GM19372 (cell line): ENCODE data around the gene RUNX2.

Experiments
- ATAC-seq: cut with Tn5 transposase; IDR thresholded peaks from one replicate; pipeline ENCODE4 v1.9.1; 2021; ENCODE audit warnings: mild to moderate bottlenecking, low read depth, moderate library complexity; ENCODE audit not compliant: unreplicated experiment

RUNX2 gene

GRCh38 chr6:45350186-45350710, 22.1 kb downstream of the RUNX2 start:
- no peak for ATAC-seq

DNA sequence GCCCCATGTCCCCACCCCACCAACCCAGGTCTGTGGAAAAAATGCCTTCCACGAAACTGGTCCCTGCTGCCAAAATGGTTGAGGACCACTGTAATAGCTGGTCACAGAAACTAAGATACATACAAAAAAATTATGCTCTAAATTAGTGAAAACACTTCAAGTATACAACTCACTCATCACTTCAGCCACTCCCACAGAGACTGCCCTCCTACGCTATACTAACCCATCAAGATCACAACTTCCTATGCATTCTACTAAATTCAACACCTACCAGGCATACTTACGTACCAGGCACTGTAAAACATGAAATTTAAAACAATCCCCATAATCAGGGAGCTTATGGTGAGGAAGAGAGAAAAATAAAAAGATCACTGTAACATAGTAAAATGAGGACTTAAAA, 22.9 kb downstream of the RUNX2 start:
- no peak for ATAC-seq

DNA sequence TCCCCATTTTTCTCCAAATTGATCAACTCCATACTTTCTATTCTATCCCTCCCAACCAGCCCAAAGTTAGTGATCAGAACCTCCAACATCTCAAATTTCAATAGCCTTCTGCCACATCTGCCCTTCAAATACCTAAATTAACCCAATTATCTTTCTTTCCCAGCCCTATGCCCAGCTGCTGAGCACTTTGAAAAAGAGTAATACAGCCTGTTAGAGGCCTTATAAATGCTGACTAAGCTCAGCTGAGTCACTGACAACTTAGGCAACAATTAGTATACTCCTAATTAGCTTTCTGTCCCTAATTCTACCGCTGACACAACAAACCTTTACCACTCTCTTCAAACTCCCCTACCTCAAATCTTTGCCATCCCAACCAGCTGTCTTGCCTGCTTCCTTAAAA, 23.5 kb downstream of the RUNX2 start:
- ATAC-seq: no peak

DNA sequence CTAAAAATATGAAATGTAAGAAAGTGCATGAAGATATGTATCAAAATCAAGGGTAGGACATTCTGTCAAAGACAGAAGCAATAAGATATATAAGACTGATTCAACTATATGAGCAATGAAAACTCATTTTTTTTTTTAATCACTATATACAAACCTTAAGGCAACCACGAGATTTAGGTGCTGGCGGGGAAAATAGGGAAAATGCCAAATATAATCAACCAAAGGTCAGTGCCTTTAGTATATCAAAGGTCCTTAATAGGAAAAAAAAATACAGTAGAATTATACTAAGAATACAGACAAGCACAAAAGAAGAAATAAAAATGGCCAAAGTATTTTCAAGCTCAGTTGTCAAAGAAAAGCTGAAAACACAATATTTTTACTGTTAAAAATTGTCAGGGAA, 25.5 kb downstream of the RUNX2 start:
- no peak for ATAC-seq

GRCh38 chr6:45364466-45364865, 36.3 kb downstream of the RUNX2 start:
- ATAC-seq: no peak

GRCh38 chr6:45365036-45365435, 36.9 kb downstream of the RUNX2 start:
- no peak for ATAC-seq

- no peak for ATAC-seq
Observed at GRCh38 chr6:45366534-45366933, 38.4 kb downstream of the RUNX2 start.

- ATAC-seq: no peak
Observed at GRCh38 chr6:45367999-45368398, 39.9 kb downstream of the RUNX2 start.

DNA sequence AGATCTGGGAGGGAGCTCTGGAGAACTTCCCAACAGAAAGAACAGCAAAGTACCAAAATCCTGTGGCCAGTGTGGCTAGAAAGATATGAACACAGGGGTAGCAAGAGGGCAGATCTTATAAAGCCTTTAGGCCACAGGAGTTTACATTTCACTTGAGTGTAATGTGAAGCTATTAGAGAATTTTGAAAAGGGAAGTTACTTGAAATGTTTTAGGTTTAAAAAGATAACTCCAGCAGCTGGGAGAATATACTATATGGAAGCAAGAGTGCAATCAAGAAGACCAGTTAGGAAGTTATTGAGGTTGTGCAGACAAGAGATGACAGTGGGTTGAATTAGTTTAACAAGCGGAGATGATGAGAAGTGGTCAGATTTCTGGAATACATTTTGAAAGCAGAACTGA, 41.7 kb downstream of the RUNX2 start:
- no peak for ATAC-seq

DNA sequence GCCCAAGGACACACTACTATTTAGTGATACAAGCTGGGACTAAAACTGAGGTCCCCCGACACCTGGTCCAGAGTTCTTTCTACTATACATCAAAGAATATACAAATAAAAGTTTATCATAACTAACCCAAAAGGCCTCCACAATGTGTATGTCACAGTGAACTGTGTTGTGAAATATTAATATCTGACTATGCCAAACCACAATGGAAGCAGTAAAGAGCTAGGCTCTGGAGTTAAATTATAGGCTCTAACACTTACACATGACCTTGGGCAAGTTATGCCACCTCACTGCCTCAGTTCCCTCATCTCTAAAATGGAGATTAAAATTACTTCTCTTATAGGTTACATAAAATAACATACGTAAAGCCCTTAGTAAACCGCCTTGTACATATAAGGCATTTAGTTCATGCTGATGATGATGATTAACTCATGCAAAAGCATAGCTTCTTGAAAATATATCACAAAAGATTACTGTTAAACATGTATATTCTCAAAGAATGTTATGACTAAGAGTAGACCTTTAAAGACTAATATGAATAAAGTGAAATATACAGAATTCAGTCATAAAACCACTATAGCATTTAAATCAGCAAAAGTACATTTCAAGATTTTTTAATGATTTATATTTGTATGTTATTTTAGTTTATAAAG, 43.9 kb downstream of the RUNX2 start:
- ATAC-seq: no peak

DNA sequence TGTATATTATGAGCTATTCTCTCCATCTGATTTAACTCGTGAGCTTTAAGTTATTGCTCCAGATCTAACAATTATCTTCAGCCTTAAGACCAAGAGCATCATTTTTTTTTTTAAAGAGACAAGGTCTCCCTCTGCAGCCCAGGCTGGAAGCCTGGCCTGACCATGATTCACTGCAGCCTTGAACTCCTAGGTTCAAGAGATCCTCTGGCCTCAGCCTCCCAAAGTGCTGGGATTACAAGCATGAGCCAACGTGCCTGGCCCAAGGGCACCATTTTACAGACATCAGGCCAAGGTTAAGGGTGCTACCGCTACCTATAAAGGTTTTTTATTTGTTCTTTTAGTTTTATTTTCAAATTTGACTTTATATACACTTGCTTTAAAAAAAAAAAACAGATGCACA, 47.3 kb downstream of the RUNX2 start:
- no peak for ATAC-seq

- ATAC-seq: no peak
Observed at GRCh38 chr6:45376310-45377042, 48.3 kb downstream of the RUNX2 start.

DNA sequence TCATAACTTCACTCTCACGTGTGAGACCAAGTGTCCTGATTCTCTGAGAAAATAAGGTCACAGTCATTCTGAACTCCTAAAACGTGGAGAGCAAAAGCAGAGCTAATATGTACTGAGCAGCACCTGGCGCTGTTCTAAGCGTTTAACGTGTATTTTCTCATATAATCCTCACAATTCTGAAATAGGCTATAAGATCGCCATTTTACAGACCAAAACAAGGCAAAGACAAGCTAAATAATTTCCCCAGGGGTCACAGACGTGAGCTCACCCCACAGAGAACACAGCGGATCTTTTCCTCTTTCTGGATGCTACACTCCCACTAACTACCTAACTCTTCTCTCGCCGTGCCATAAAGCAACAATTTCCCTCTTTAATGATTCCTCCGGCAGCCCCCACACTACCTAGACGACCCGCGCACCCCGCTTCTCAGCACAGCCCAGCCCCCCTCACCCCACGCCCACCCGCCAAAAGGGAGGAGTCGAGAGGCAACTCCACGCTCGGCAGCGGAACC, 49.0 kb downstream of the RUNX2 start:
- ATAC-seq: no peak

DNA sequence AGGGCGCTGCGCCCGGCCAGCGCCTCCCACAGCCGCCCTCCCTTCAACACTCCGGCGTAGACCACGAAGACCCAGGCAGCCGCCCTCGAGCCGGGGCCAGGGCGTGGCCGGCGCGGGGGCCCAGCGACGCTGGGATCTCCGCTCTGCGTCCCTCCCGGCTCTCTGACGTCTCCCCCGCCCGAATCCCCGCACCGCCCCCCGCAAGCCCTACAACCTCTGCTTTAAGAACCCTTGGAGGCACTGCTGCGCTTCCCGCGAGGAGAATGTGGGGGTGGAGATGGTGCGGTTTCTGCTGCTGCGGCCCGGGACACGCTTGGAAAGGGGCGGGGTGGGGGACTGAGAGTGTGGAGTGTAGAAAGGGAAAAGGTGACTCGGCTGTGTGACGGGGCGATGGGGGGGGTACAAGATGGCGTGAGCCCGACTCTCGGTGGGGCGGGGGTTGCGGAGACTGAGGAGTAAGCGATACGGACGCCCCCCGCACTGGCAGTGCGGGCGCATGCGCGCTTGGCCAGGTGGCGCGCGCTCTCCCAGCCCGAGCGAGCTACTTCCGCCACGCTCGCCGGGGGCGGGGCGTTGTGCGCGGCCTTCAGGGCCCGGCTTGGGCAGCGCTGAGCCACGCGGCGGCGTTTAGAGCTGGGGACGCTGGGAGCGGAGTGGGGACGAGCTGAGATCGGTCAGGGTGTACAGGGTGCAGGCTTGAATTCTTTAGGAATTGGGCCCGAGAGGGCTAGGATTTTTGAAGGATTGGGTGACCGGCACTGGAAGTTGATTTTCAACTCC, 49.6 kb downstream of the RUNX2 start, which contains the start of gene SUPT3H:
Gene SUPT3H (minus strand): TSS at position 381 of the 780 bp plus-strand sequence.
- ATAC-seq: peak; percentile 88

DNA sequence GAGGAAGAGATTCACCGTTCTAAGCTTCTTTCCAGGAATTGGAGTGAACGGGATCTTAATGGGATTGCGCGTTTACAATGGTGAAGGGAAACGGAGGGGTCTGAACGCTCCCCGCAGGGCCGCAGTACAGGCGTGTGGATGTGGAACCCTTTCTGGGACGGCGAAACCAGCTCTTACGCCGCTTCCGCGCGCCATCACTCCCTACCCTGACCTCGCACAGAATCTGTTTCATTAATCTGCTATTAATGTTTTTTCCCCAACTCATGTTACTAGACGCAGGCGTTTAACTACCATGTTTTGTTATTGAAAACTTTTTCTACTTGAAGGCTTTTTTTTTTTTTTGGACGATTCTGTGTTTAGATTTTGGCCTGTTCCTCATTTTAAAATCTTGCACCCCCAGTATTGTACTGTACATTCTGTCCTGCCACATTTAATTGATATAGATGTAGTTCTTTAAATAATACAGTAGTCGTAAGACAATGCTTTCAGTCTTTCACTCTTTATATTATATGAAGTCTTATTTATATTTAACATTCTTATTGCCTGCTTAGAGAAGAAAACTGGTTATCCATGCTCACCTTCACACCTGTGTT, 50.3 kb downstream of the RUNX2 start:
- peak; percentile 12 for ATAC-seq

DNA sequence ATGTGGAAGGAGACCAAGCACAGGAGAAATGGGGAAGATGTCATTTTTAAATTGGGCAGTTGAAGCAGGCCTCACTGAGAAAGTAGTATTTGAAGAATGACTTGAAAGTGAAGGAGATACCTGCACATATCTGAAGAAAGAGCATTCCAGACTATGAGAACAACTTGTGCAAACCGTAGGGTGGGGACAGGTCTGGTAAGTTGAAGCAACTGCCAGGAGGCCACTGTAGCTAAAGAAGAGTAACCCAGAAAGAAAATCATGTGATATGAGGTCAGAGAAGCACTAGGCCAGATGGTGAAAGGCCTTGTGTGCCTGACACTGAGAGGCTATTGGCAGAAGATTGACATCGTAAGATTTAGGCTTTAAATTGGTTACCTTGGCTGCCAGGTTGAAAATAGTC, 54.3 kb downstream of the RUNX2 start:
- ATAC-seq: no peak

DNA sequence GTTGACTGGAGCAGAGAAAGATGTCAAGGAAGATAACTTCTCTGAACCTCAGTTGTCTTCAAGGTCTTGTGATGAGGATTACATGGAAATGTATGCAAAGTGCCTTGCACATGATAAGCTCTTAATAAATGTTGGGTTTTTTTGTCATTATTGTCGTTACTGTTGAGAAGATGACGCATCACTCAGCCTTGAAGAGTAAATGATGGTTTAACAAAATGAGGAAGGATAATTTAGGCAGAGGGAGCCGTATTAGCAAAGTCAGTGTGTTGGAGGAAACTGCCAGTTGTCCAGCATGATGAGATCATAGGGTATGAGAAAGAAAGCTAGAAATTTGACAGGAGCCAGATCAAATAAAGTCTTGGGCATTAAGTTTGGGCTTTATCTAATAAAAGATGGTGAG, 58.4 kb downstream of the RUNX2 start:
- no peak for ATAC-seq

DNA sequence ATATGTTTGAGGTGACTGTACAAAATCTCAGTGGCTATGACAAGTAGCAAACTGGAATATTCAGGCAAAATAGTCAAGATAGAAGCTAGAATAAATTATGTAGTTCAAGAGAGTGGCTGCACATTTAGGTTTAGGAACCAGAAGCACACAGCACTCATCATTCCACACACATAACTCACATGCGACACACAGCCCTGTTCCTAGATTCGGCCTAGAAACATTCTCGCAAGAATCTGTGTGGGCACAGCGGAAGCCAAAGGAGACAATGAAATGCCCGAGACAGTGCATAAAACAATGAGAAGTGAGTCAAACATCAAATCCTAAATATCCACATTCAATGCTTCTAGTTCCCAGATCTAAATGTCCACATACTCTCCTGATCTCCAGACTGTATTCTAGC, 59.1 kb downstream of the RUNX2 start:
- ATAC-seq: no peak

- no peak for ATAC-seq
Observed at GRCh38 chr6:45388328-45388727, 60.2 kb downstream of the RUNX2 start.

DNA sequence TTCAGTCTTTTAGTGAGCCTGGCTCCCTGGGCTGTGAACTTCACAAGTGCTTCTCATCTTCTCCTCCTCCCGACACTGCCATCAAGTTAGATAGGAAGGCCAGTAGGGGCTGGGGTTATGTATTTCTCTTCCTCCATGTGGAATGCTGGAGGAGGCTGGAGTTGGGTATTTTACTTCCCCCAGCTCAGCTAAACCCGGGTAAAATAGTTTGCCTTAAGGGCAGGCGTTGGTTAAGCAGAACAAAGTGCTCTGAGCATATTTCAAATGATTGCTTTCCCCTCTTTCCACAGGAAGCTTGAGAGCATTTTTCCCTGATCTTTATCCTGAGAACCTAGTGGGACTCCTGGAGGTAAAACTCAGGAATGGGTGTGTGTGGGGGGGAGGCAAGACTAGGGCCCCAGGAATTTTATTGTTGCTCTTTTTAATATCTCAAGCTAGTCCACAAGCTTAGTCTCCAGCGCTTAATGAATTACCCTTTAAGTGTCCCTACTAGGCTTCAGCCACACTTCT, 66.5 kb downstream of the RUNX2 start:
- no peak for ATAC-seq
